Gastrocnemius medialis (tissue), 4 donors: ENCODE measurements around the gene NANOGP8.

ENCODE experiments used
- CTCF ChIP-seq, 5 experiments: fragments of 450-650 bp in 3 of 5; fragments of 200-600 bp in 2 of 5; sonication (generic) in 2 of 5; IDR thresholded peaks in 4 of 5; conservative IDR thresholded peaks in 1 of 5; 1 replicate in 4 of 5; 2 replicates in 1 of 5; pipeline ENCODE4 v1.5.1; 2016 to 2019; ENCODE audit warnings: antibody characterized with exemption in 5 of 5, mild to moderate bottlenecking in 3 of 5, moderate library complexity in 3 of 5
- POLR2A ChIP-seq, 2 donors: fragments of 450-650 bp; IDR thresholded peaks; one replicate each; pipeline ENCODE4 v1.6.1; 2017; ENCODE audit warnings: antibody characterized with exemption in 2 of 2, mild to moderate bottlenecking in 2 of 2, moderate library complexity in 2 of 2

DNA sequence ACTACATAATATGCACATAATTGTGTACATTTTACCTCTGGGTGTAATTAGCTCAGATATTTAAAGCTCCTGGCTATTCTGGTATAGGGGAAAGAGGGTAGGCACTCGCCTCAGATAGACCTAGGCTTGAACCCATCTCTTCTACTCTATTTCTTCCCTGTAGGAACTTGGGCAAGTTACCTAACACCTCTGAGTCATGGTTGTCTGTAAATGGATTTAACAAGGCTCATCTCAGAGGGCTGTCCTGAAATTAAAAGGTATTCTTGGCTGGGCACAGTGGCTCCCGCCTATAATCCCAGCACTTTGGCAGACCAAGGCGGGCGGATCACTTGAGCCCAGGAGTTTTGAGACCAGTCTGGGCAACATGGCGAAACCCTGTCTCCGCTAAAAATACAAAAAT, 30.7 kb downstream of the NANOGP8 start:
- TF ChIP-seq CTCF (IDR thresholded peaks at IDR 0.05 in 4 of 5, conservative IDR thresholded peaks at IDR 0.05 in 1 of 5) (no peak), POLR2A (IDR thresholded peaks at IDR 0.05) (no peak)
